ENCODE data around the gene DPYSL4. TPM values are rescaled to one million over a fixed set of nuclear protein-coding genes. Genes with fewer than 3 reads are reported as not detected.

The DPYSL4 gene
- total and polyA plus RNA-seq, 2 experiments from 2014 or later = 10.6 to 23.9 TPM

- Histone ChIP-seq H3K27ac (ENCODE audit: low read depth) (no peak overlapping the region), H3K36me3 (ENCODE audit: insufficient read depth) (no peaks in the 10 kb centered on the region), H3K9me2 (ENCODE audit: insufficient read depth) (no peaks in the 10 kb centered on the region), H3K4me1 (ENCODE audit: insufficient read depth) (no peaks in the 10 kb centered on the region), H3K79me2 (replicated peaks; ENCODE audit: insufficient read depth) (no peaks in the 10 kb centered on the region), H3K4me3 (peak overlapping the region; percentile 61), H3K4me2 (peak overlapping the region; percentile 85), H3F3A (replicated peaks; ENCODE audit: low read depth) (no peaks in the 10 kb centered on the region), H2AFZ (no peak overlapping the region), H4K20me1 (replicated peaks; ENCODE audit: insufficient read depth) (no peaks in the 10 kb centered on the region), H3K27me3 (ENCODE audit: insufficient read depth) (peaks cover 43% of the 10 kb centered on the region)
- DNase-seq (ENCODE audit: low spot score) = peak; percentile 76
- Mint-ChIP-seq H3K27me3 (ENCODE audit: insufficient read depth, low read depth, poor library complexity) (peaks cover 42% of the 10 kb centered on the region), H3K4me3 (peak overlapping the region; percentile 60; the same call in 2 of the 3 replicates), H3K4me1 (peaks cover 5% of the 10 kb centered on the region; the same call in 2 of the 3 replicates), H3K9me3 (no peaks in the 10 kb centered on the region), H3K36me3 (ENCODE audit: low read depth) (peaks cover 9% of the 10 kb centered on the region), H3K27ac (no peak overlapping the region)
- TF ChIP-seq CTCF (conservative IDR thresholded peaks at IDR 0.05; ENCODE audit: low read depth in 2 of 2) (no peak), CREB1 (CRISPR knock-in tag; IDR thresholded peaks at IDR 0.05; ENCODE audit: low read depth) (0 out of 2 replicates have a peak, but pooled peaks have one; percentile 28), EZH2 (IDR thresholded peaks at IDR 0.05; ENCODE audit: low read depth, unreplicated experiment) (no peak), NANOG (IDR thresholded peaks at IDR 0.05; ENCODE audit: borderline replicate concordance) (no peak), ZNF114 (CRISPR knock-in tag; IDR thresholded peaks at IDR 0.05) (no peak), STAT1 (IDR thresholded peaks at IDR 0.05; ENCODE audit: unreplicated experiment) (no peak), EZH2phosphoT487 (IDR thresholded peaks at IDR 0.05; ENCODE audit: unreplicated experiment) (no peak), REST (IDR thresholded peaks at IDR 0.05; ENCODE audit: unreplicated experiment) (peak; percentile 89), ZNF331 (CRISPR knock-in tag; IDR thresholded peaks at IDR 0.05; ENCODE audit: low read depth) (no peak)
- TF ChIP-seq, protein P1, sequence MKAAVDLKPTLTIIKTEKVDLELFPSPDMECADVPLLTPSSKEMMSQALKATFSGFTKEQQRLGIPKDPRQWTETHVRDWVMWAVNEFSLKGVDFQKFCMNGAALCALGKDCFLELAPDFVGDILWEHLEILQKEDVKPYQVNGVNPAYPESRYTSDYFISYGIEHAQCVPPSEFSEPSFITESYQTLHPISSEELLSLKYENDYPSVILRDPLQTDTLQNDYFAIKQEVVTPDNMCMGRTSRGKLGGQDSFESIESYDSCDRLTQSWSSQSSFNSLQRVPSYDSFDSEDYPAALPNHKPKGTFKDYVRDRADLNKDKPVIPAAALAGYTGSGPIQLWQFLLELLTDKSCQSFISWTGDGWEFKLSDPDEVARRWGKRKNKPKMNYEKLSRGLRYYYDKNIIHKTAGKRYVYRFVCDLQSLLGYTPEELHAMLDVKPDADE (IDR thresholded peaks at IDR 0.05) = no peak
- TF ChIP-seq, protein P2, sequence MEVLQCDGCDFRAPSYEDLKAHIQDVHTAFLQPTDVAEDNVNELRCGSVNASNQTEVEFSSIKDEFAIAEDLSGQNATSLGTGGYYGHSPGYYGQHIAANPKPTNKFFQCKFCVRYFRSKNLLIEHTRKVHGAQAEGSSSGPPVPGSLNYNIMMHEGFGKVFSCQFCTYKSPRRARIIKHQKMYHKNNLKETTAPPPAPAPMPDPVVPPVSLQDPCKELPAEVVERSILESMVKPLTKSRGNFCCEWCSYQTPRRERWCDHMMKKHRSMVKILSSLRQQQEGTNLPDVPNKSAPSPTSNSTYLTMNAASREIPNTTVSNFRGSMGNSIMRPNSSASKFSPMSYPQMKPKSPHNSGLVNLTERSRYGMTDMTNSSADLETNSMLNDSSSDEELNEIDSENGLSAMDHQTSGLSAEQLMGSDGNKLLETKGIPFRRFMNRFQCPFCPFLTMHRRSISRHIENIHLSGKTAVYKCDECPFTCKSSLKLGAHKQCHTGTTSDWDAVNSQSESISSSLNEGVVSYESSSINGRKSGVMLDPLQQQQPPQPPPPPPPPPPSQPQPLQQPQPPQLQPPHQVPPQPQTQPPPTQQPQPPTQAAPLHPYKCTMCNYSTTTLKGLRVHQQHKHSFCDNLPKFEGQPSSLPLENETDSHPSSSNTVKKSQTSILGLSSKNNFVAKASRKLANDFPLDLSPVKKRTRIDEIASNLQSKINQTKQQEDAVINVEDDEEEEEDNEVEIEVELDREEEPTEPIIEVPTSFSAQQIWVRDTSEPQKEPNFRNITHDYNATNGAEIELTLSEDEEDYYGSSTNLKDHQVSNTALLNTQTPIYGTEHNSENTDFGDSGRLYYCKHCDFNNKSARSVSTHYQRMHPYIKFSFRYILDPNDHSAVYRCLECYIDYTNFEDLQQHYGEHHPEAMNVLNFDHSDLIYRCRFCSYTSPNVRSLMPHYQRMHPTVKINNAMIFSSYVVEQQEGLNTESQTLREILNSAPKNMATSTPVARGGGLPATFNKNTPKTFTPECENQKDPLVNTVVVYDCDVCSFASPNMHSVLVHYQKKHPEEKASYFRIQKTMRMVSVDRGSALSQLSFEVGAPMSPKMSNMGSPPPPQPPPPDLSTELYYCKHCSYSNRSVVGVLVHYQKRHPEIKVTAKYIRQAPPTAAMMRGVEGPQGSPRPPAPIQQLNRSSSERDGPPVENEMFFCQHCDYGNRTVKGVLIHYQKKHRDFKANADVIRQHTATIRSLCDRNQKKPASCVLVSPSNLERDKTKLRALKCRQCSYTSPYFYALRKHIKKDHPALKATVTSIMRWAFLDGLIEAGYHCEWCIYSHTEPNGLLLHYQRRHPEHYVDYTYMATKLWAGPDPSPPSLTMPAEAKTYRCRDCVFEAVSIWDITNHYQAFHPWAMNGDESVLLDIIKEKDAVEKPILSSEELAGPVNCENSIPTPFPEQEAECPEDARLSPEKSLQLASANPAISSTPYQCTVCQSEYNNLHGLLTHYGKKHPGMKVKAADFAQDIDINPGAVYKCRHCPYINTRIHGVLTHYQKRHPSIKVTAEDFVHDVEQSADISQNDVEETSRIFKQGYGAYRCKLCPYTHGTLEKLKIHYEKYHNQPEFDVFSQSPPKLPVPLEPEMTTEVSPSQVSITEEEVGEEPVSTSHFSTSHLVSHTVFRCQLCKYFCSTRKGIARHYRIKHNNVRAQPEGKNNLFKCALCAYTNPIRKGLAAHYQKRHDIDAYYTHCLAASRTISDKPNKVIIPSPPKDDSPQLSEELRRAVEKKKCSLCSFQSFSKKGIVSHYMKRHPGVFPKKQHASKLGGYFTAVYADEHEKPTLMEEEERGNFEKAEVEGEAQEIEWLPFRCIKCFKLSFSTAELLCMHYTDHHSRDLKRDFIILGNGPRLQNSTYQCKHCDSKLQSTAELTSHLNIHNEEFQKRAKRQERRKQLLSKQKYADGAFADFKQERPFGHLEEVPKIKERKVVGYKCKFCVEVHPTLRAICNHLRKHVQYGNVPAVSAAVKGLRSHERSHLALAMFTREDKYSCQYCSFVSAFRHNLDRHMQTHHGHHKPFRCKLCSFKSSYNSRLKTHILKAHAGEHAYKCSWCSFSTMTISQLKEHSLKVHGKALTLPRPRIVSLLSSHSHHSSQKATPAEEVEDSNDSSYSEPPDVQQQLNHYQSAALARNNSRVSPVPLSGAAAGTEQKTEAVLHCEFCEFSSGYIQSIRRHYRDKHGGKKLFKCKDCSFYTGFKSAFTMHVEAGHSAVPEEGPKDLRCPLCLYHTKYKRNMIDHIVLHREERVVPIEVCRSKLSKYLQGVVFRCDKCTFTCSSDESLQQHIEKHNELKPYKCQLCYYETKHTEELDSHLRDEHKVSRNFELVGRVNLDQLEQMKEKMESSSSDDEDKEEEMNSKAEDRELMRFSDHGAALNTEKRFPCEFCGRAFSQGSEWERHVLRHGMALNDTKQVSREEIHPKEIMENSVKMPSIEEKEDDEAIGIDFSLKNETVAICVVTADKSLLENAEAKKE (CRISPR knock-in tag; IDR thresholded peaks at IDR 0.05) = no peak
- peak; percentile 61 for ATAC-seq
Measured at GRCh38 chr10:132185601-132186487, 904 bp upstream of the DPYSL4 start.

Data from GM23338 (cell line).